ENCODE measurements around the gene CYTH1. TPM values are rescaled to one million over a fixed set of nuclear protein-coding genes. Genes with fewer than 3 reads are reported as not detected.

The CYTH1 gene
- total RNA-seq, 1 donor from 2014 or later, result 28.9 TPM

GRCh38 chr17:78637643-78638420 lies 144.2 kb downstream of the CYTH1 start:
- no peak overlapping the region for H3K4me3 ChIP-seq
- no peak overlapping the region for H3K27ac ChIP-seq (replicated peaks)
- H3K4me1 ChIP-seq, result no peaks in the 10 kb centered on the region
- intact Hi-C loops (cut with micrococcal nuclease), result no loop called here
- no peaks in the 10 kb centered on the region for H3K9me3 ChIP-seq (replicated peaks)
- no peaks in the 10 kb centered on the region for H3K36me3 ChIP-seq
- TF ChIP-seq CTCF (IDR thresholded peaks at IDR 0.05; ENCODE audit: borderline replicate concordance), result no peak
- H3K27me3 ChIP-seq (ENCODE audit: low read depth), result no peaks in the 10 kb centered on the region
- DNase-seq, result no peak

GRCh38 chr17:78637146-78637545 lies 144.9 kb downstream of the CYTH1 start:
- Histone ChIP-seq H3K27me3 (ENCODE audit: low read depth) (no peaks in the 10 kb centered on the region), H3K4me1 (no peaks in the 10 kb centered on the region), H3K36me3 (no peaks in the 10 kb centered on the region), H3K27ac (replicated peaks) (no peak overlapping the region), H3K4me3 (no peak overlapping the region), H3K9me3 (replicated peaks) (no peaks in the 10 kb centered on the region)
- no peak for DNase-seq
- intact Hi-C loops (cut with micrococcal nuclease), result no loop called here
- TF ChIP-seq CTCF (IDR thresholded peaks at IDR 0.05; ENCODE audit: borderline replicate concordance), result no peak

GRCh38 chr17:78634154-78634553 lies 147.9 kb downstream of the CYTH1 start:
- no peak overlapping the region for H3K4me3 ChIP-seq
- intact Hi-C loops (cut with micrococcal nuclease), result no loop called here
- DNase-seq, result no peak
- TF ChIP-seq CTCF (IDR thresholded peaks at IDR 0.05; ENCODE audit: borderline replicate concordance), result no peak
- H3K36me3 ChIP-seq, result no peaks in the 10 kb centered on the region
- no peaks in the 10 kb centered on the region for H3K27me3 ChIP-seq (ENCODE audit: low read depth)
- H3K27ac ChIP-seq (replicated peaks), result no peak overlapping the region
- H3K9me3 ChIP-seq (replicated peaks), result no peaks in the 10 kb centered on the region
- no peaks in the 10 kb centered on the region for H3K4me1 ChIP-seq

- intact Hi-C loops (cut with micrococcal nuclease), result no loop called here
- Histone ChIP-seq H3K36me3 (no peaks in the 10 kb centered on the region), H3K27me3 (ENCODE audit: low read depth) (peaks cover 11% of the 10 kb centered on the region), H3K27ac (replicated peaks) (no peak overlapping the region), H3K4me3 (no peak overlapping the region), H3K9me3 (replicated peaks) (no peaks in the 10 kb centered on the region), H3K4me1 (no peaks in the 10 kb centered on the region)
- TF ChIP-seq CTCF (IDR thresholded peaks at IDR 0.05; ENCODE audit: borderline replicate concordance), result no peak
- DNase-seq, result no peak
Observed at GRCh38 chr17:78629436-78629995, 152.6 kb downstream of the CYTH1 start.

- Histone ChIP-seq H3K4me3 (no peak overlapping the region), H3K36me3 (no peaks in the 10 kb centered on the region), H3K27ac (replicated peaks) (no peak overlapping the region), H3K27me3 (ENCODE audit: low read depth) (peaks cover 11% of the 10 kb centered on the region), H3K9me3 (replicated peaks) (no peaks in the 10 kb centered on the region), H3K4me1 (no peaks in the 10 kb centered on the region)
- DNase-seq, result no peak
- intact Hi-C loops (cut with micrococcal nuclease), result no loop called here
- no peak for TF ChIP-seq CTCF (IDR thresholded peaks at IDR 0.05; ENCODE audit: borderline replicate concordance)
Observed at GRCh38 chr17:78628547-78629435, 153.3 kb downstream of the CYTH1 start.

Data from left ventricle myocardium inferior (tissue), 1 donor.